Measurements from ENCODE around the gene RHBDD2. TPM values are rescaled to one million over a fixed set of nuclear protein-coding genes. Genes with fewer than 3 reads are reported as not detected.
"Not testable (repeated sequence)": the region's sequence is repeated elsewhere in the genome, so short reads cannot be mapped to it uniquely, and the experiment has no call there.

RHBDD2 gene
- total and polyA plus RNA-seq, 8 donors: 38.4 to 69.0 (median 46.7) TPM

GRCh38 chr7:75909521-75910132 is 30.8 kb downstream of the RHBDD2 start:
- no peaks in the 10 kb centered on the region for H3K9me3 ChIP-seq

GRCh38 chr7:75911186-75911585 is 32.4 kb downstream of the RHBDD2 start:
- peak in 1 of 4 donors; percentile 3 for DNase-seq
- H3K9me3 ChIP-seq; intact Hi-C loops (cut with DNase I); ATAC-seq; H3K36me3 ChIP-seq; H3K27me3 ChIP-seq; H3K27ac ChIP-seq; H3K4me3 ChIP-seq: not testable (repeated sequence)
- peaks cover 9 to 20% of the 10 kb centered on the region in 2 donors for H3K4me1 ChIP-seq

More at GRCh38 chr7:75909521-75910132, 30.8 kb downstream of the RHBDD2 start:
- ATAC-seq: no peak
- DNase-seq: no peak
- no peak for TF ChIP-seq CTCF (IDR thresholded peaks at IDR 0.05)
- H3K27me3 ChIP-seq: no peaks in the 10 kb centered on the region
- no peaks in the 10 kb centered on the region for H3K36me3 ChIP-seq
- H3K4me3 ChIP-seq: no peak overlapping the region
- intact Hi-C loops (cut with DNase I): no loop called here
- H3K4me1 ChIP-seq: peaks cover 13 to 29% of the 10 kb centered on the region in 2 donors
- H3K27ac ChIP-seq: peak overlapping the region in 1 of 2 donors; percentile 45

GRCh38 chr7:75913437-75913836 is 34.6 kb downstream of the RHBDD2 start:
- H3K4me3 ChIP-seq: no peak overlapping the region
- no peak for TF ChIP-seq CTCF (IDR thresholded peaks at IDR 0.05)
- H3K9me3 ChIP-seq: no peaks in the 10 kb centered on the region
- intact Hi-C loops (cut with DNase I): no loop called here
- H3K36me3 ChIP-seq: no peaks in the 10 kb centered on the region
- peaks cover 15 to 38% of the 10 kb centered on the region in 2 donors for H3K4me1 ChIP-seq
- ATAC-seq (no peak), DNase-seq (no peak)
- H3K27ac ChIP-seq: no peak overlapping the region
- no peaks in the 10 kb centered on the region for H3K27me3 ChIP-seq

GRCh38 chr7:75914169-75914654 is 35.4 kb downstream of the RHBDD2 start:
- DNase-seq (peak in 1 of 4 donors; percentile 48), ATAC-seq (peak; percentile 1)
- H3K4me3 ChIP-seq: peak overlapping the region; percentile 82 to 84
- H3K27me3 ChIP-seq: no peaks in the 10 kb centered on the region
- H3K9me3 ChIP-seq: no peaks in the 10 kb centered on the region
- peaks cover 15 to 46% of the 10 kb centered on the region in 2 donors for H3K4me1 ChIP-seq
- no peak for TF ChIP-seq CTCF (IDR thresholded peaks at IDR 0.05)
- H3K36me3 ChIP-seq: no peaks in the 10 kb centered on the region
- intact Hi-C loops (cut with DNase I): no loop called here
- peak overlapping the region; percentile 78 to 88 for H3K27ac ChIP-seq

- H3K4me1 ChIP-seq: peaks cover 15 to 52% of the 10 kb centered on the region in 2 donors
- ATAC-seq (peak; percentile 99), DNase-seq (peak; percentile 91 to 99 (median 94))
Observed at GRCh38 chr7:75914655-75915415, 36.0 kb downstream of the RHBDD2 start, which contains the start of gene POR. POR (plus strand) TSS chr7:75915155; CDS start chr7:75954002, 38,847 bp downstream.

More at GRCh38 chr7:75914655-75915415, 36.0 kb downstream of the RHBDD2 start, which contains the start of gene POR:
- Histone ChIP-seq H3K4me3 (peak within 1 kb of the TSS; percentile 82 to 84), H3K36me3 (no peaks in the 10 kb centered on the region), H3K27ac (peak within 1 kb of the TSS; percentile 78 to 88), H3K9me3 (no peaks in the 10 kb centered on the region), H3K27me3 (no peaks in the 10 kb centered on the region)
- TF ChIP-seq CTCF (IDR thresholded peaks at IDR 0.05): no peak
- intact Hi-C loops (cut with DNase I): no loop called here
